Heart right ventricle (tissue), 16 donors: ENCODE results near the gene GALNT12. TPM values are rescaled to one million over a fixed set of nuclear protein-coding genes. Genes with fewer than 3 reads are reported as not detected.

Source experiments
- ATAC-seq, 8 donors: fragments of 200-7000 bp; cut with Tn5 transposase; one replicate each; pipeline ENCODE4 v1.9.1; 2020; ENCODE audit warnings: mild to moderate bottlenecking in 8 of 8, moderate library complexity in 8 of 8, moderate number of reproducible peaks in 1 of 8
- DNase-seq, 2 donors: peaks; one replicate each; pipeline ENCODE4 v3.0.0-alpha.2; 2020
- H3K27ac ChIP-seq, 10 donors: fragments of 200-600 bp; sonication (generic) in 2 of 10; one replicate each; pipeline versions ENCODE4 v1.5.0 to v1.8.0; 2020 to 2022; ENCODE audit warnings: mild to moderate bottlenecking in 3 of 10
- H3K27me3 ChIP-seq, 7 donors: fragments of 200-600 bp; one replicate each; pipeline ENCODE4 v1.8.0; 2021 to 2022; ENCODE audit warnings: mild to moderate bottlenecking in 2 of 7
- H3K36me3 ChIP-seq, 9 donors: fragments of 200-600 bp; sonication (generic) in 1 of 9; one replicate each; pipeline versions ENCODE4 v1.5.0 to v1.8.0; 2020 to 2022; ENCODE audit warnings: mild to moderate bottlenecking in 2 of 9
- H3K4me1 ChIP-seq, 9 donors: fragments of 200-600 bp; sonication (generic) in 1 of 9; one replicate each; pipeline versions ENCODE4 v1.5.0 to v1.8.0; 2020 to 2022; ENCODE audit warnings: mild to moderate bottlenecking in 4 of 9
- H3K4me3 ChIP-seq, 10 donors: fragments of 200-600 bp; sonication (generic) in 2 of 10; one replicate each; pipeline versions ENCODE4 v1.5.0 to v1.8.0; 2020 to 2022; ENCODE audit warnings: mild to moderate bottlenecking in 7 of 10, moderate library complexity in 2 of 10
- H3K9me3 ChIP-seq, 11 donors: fragments of 200-600 bp in 10 of 11; sonication (generic) in 2 of 11; one replicate each; pipeline versions ENCODE4 v1.5.0 to v1.8.0; 2013 to 2022; ENCODE audit warnings: mild to moderate bottlenecking in 2 of 11, control low read depth in 1 of 11, moderate library complexity in 1 of 11
- CTCF ChIP-seq, 9 donors: fragments of 200-600 bp; sonication (generic) in 2 of 9; IDR thresholded peaks; one replicate each; pipeline versions ENCODE4 v1.5.0 to v1.8.0; 2021 to 2022; ENCODE audit warnings: antibody characterized with exemption in 9 of 9, mild to moderate bottlenecking in 5 of 9, moderate library complexity in 1 of 9
- WGBS, 2 donors: extraction: QIAGEN DNeasy Blood & Tissue Kit; methylation state at CpG; one replicate each; pipeline ENCODE4 v1.1.7; 2013; ENCODE audit warnings: inconsistent platforms in 1 of 2; 5-methylcytosine and 5-hydroxymethylcytosine counted together
- intact Hi-C, 10 donors: fragments of 100-400 bp; cut with DNase I; formaldehyde crosslinking; loops; one replicate each; pipeline versions ENCODE4 v1.11.1 to v1.14.2; 2022
- polyA plus RNA-seq, 2 donors: library from polyadenylated mRNA; stranded (reverse); fragments of 200-250 nt; gene quantifications; one replicate each; pipeline ENCODE4 v1.2.3, GENCODE V29; 2013
- total RNA-seq, 10 donors: library from RNA; stranded (reverse); fragmentation: NEBNext Ultra II Directional in 3 of 10; extraction: Animal tissue kit (Norgen Biotek cat#: 25700) in 3 of 10; gene quantifications; one replicate each; pipeline versions ENCODE4 v1.2.1 to v1.2.4, GENCODE V29; 2021 to 2023
- donor health status: Arrhythmogenic right ventricular cardiomyopathy.
- donor health status: ischemic (EF 13 %, LVEDD 7.1; RV severe dilation, severe dysfunction).
- donor health status: healthy with polysubstance abuse.
- donor health status: DM: no; HTN: yes; CAD: no.
- donor health status: DM: no; HTN: no; CAD: no.
- donor health status: ischemic (EF 25% LVEDD 6.9; RV normal size, moderate dysfunction).
- donor health status: ischemic (EF 25% LVEDD 5.7; RV mildly dilated, moderate dysfunction).
- donor health status: healthy.
- donor health status: DM: yes; HTN: yes; CAD: no.
- donor health status: Ischemic cardiomyopathy.
- donor health status: ischemic (EF 35%, LVEDD 5.7; RV mildly dilated, moderate dysfunction).
- donor health status: nonischemic (EF 11% LVEDD 7.7; RV severe dilation, severe dysfunction).
- donor health status: DM: yes; HTN: yes; CAD: no.
- donor health status: PGD.
- donor health status: ischemic (EF 29% LVEDD 5.4; RV normal size, mild dysfunction).
- donor health status: nonischemic (EF 23%, LVEDD 6.1; RV moderate dilation, normal function).

GALNT12 gene
- total and polyA plus RNA-seq, 12 donors, result 0.25 to 1.3 (median 0.53) TPM

GRCh38 chr9:98808875-98809274, 1.4 kb downstream of the GALNT12 start:
- WGBS, 2 donors, result 95 to 97% methylated on average over 2 of the region's 2 CpGs
- no peak for DNase-seq
- H3K4me1 ChIP-seq, result peaks cover 0 to 21% (median 9%) of the 10 kb centered on the region in 9 donors
- no peaks in the 10 kb centered on the region for H3K36me3 ChIP-seq
- intact Hi-C loops, result no loop called here
- ATAC-seq, result no peak
- H3K4me3 ChIP-seq, result no peak overlapping the region
- no peak for TF ChIP-seq CTCF (IDR thresholded peaks at IDR 0.05)
- H3K27me3 ChIP-seq, result peaks cover 5 to 47% (median 22%) of the 10 kb centered on the region in 7 donors
- no peak overlapping the region for H3K27ac ChIP-seq
- no peaks in the 10 kb centered on the region for H3K9me3 ChIP-seq

GRCh38 chr9:98809311-98810101, 2.0 kb downstream of the GALNT12 start:
- H3K36me3 ChIP-seq, result no peaks in the 10 kb centered on the region
- no peak overlapping the region for H3K27ac ChIP-seq
- 81 to 88% methylated on average over 9 of the region's 9 CpGs for WGBS, 2 donors
- intact Hi-C loops, result no loop called here
- H3K27me3 ChIP-seq, result peaks cover 5 to 47% (median 22%) of the 10 kb centered on the region in 7 donors
- ATAC-seq (no peak), DNase-seq (no peak)
- no peak overlapping the region for H3K4me3 ChIP-seq
- no peak for TF ChIP-seq CTCF (IDR thresholded peaks at IDR 0.05)
- H3K9me3 ChIP-seq, result no peaks in the 10 kb centered on the region
- peaks cover 0 to 21% (median 9%) of the 10 kb centered on the region in 9 donors for H3K4me1 ChIP-seq

- Histone ChIP-seq H3K4me1 (peaks cover 0 to 21% (median 9%) of the 10 kb centered on the region in 9 donors), H3K27ac (no peak overlapping the region), H3K4me3 (no peak overlapping the region), H3K9me3 (no peaks in the 10 kb centered on the region), H3K27me3 (peaks cover 5 to 43% (median 22%) of the 10 kb centered on the region in 7 donors), H3K36me3 (no peaks in the 10 kb centered on the region)
- 70 to 87% methylated on average over 3 of the region's 3 CpGs for WGBS, 2 donors
- TF ChIP-seq CTCF (IDR thresholded peaks at IDR 0.05), result no peak
- DNase-seq (no peak), ATAC-seq (no peak)
- intact Hi-C loops, result no loop called here
Observed at GRCh38 chr9:98810102-98810842, 2.8 kb downstream of the GALNT12 start.

- no peak for TF ChIP-seq CTCF (IDR thresholded peaks at IDR 0.05)
- WGBS, 2 donors, result 78 to 85% methylated on average over 2 of the region's 2 CpGs
- Histone ChIP-seq H3K4me1 (peaks cover 0 to 21% (median 9%) of the 10 kb centered on the region in 9 donors), H3K4me3 (no peak overlapping the region), H3K9me3 (no peaks in the 10 kb centered on the region), H3K27ac (no peak overlapping the region), H3K36me3 (no peaks in the 10 kb centered on the region), H3K27me3 (peaks cover 5 to 35% (median 22%) of the 10 kb centered on the region in 7 donors)
- DNase-seq, result no peak
- no peak for ATAC-seq
- intact Hi-C loops, result no loop called here
Observed at GRCh38 chr9:98811051-98811650, 3.7 kb downstream of the GALNT12 start.
